ENCODE data around the gene INPP5F. TPM values are rescaled to one million over a fixed set of nuclear protein-coding genes. Genes with fewer than 3 reads are reported as not detected.

Gene INPP5F
- total and polyA plus RNA-seq, 2 experiments from 2014 or later = 41.4 to 86.0 TPM

DNA sequence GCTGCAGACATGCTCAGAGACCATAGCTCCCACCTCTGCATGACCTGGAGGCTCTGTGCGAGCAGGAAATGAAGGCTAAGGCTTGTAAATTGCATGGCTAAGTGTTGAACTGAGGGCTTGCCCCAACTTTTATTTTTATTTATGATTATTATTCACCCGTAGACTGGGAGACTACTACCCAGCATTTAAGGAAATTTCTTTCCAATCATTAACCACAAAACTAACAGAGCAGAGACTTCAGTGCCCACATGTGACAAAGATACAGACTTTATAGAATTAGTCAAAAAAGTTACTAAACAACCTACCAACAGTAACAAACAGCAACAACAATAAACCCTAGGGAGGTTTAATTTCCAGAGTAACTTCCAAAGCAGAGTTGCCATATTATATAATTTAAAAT is 107.1 kb downstream of the INPP5F start (continued):
- TF ChIP-seq, protein P1, sequence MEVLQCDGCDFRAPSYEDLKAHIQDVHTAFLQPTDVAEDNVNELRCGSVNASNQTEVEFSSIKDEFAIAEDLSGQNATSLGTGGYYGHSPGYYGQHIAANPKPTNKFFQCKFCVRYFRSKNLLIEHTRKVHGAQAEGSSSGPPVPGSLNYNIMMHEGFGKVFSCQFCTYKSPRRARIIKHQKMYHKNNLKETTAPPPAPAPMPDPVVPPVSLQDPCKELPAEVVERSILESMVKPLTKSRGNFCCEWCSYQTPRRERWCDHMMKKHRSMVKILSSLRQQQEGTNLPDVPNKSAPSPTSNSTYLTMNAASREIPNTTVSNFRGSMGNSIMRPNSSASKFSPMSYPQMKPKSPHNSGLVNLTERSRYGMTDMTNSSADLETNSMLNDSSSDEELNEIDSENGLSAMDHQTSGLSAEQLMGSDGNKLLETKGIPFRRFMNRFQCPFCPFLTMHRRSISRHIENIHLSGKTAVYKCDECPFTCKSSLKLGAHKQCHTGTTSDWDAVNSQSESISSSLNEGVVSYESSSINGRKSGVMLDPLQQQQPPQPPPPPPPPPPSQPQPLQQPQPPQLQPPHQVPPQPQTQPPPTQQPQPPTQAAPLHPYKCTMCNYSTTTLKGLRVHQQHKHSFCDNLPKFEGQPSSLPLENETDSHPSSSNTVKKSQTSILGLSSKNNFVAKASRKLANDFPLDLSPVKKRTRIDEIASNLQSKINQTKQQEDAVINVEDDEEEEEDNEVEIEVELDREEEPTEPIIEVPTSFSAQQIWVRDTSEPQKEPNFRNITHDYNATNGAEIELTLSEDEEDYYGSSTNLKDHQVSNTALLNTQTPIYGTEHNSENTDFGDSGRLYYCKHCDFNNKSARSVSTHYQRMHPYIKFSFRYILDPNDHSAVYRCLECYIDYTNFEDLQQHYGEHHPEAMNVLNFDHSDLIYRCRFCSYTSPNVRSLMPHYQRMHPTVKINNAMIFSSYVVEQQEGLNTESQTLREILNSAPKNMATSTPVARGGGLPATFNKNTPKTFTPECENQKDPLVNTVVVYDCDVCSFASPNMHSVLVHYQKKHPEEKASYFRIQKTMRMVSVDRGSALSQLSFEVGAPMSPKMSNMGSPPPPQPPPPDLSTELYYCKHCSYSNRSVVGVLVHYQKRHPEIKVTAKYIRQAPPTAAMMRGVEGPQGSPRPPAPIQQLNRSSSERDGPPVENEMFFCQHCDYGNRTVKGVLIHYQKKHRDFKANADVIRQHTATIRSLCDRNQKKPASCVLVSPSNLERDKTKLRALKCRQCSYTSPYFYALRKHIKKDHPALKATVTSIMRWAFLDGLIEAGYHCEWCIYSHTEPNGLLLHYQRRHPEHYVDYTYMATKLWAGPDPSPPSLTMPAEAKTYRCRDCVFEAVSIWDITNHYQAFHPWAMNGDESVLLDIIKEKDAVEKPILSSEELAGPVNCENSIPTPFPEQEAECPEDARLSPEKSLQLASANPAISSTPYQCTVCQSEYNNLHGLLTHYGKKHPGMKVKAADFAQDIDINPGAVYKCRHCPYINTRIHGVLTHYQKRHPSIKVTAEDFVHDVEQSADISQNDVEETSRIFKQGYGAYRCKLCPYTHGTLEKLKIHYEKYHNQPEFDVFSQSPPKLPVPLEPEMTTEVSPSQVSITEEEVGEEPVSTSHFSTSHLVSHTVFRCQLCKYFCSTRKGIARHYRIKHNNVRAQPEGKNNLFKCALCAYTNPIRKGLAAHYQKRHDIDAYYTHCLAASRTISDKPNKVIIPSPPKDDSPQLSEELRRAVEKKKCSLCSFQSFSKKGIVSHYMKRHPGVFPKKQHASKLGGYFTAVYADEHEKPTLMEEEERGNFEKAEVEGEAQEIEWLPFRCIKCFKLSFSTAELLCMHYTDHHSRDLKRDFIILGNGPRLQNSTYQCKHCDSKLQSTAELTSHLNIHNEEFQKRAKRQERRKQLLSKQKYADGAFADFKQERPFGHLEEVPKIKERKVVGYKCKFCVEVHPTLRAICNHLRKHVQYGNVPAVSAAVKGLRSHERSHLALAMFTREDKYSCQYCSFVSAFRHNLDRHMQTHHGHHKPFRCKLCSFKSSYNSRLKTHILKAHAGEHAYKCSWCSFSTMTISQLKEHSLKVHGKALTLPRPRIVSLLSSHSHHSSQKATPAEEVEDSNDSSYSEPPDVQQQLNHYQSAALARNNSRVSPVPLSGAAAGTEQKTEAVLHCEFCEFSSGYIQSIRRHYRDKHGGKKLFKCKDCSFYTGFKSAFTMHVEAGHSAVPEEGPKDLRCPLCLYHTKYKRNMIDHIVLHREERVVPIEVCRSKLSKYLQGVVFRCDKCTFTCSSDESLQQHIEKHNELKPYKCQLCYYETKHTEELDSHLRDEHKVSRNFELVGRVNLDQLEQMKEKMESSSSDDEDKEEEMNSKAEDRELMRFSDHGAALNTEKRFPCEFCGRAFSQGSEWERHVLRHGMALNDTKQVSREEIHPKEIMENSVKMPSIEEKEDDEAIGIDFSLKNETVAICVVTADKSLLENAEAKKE (CRISPR knock-in tag; IDR thresholded peaks at IDR 0.05) = no peak

DNA sequence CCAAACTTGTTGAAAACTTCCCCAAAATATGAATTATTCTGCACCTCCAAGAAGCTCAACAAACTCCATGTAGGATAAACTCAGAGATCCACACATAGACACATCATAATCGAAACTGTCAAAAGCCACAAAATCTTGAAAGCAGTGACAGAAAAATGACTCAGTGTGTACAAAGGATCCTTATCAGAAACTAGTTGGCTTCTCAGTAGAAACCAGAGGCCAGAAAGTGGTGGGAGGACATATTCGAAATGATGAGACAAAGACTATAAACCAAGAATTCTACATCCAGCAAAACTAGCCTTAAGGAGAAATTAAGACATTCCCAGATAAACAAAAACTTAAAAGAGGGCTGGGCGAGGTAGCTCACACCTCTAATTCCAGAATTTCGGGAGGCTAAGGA is 108.3 kb downstream of the INPP5F start:
- Histone ChIP-seq H3K79me2 (replicated peaks; ENCODE audit: insufficient read depth) (no peaks in the 10 kb centered on the region), H3K4me2 (no peak overlapping the region), H3K4me3 (no peak overlapping the region), H2AFZ (no peak overlapping the region), H3K4me1 (ENCODE audit: insufficient read depth) (no peaks in the 10 kb centered on the region), H3K36me3 (ENCODE audit: insufficient read depth) (peaks cover 63% of the 10 kb centered on the region), H3K9me2 (ENCODE audit: insufficient read depth) (no peaks in the 10 kb centered on the region), H4K20me1 (replicated peaks; ENCODE audit: insufficient read depth) (no peaks in the 10 kb centered on the region; the same call in 1 of the 2 replicates), H3F3A (replicated peaks; ENCODE audit: low read depth) (no peaks in the 10 kb centered on the region), H3K27ac (ENCODE audit: low read depth) (no peak overlapping the region), H3K27me3 (ENCODE audit: insufficient read depth) (no peaks in the 10 kb centered on the region)
- H3K4me1 Mint-ChIP-seq = no peaks in the 10 kb centered on the region; the same call in 2 of the 3 replicates
- ATAC-seq = no peak
- DNase-seq (ENCODE audit: low spot score) = no peak
- H3K27me3 Mint-ChIP-seq (ENCODE audit: insufficient read depth, low read depth, poor library complexity) = peaks cover 2% of the 10 kb centered on the region
- no peaks in the 10 kb centered on the region for H3K9me3 Mint-ChIP-seq
- H3K4me3 Mint-ChIP-seq = no peak overlapping the region
- H3K36me3 Mint-ChIP-seq (ENCODE audit: low read depth) = peaks cover 94% of the 10 kb centered on the region
- peak overlapping the region; percentile 82; the same call in 1 of the 2 replicates for H3K27ac Mint-ChIP-seq
- TF ChIP-seq, protein P2, sequence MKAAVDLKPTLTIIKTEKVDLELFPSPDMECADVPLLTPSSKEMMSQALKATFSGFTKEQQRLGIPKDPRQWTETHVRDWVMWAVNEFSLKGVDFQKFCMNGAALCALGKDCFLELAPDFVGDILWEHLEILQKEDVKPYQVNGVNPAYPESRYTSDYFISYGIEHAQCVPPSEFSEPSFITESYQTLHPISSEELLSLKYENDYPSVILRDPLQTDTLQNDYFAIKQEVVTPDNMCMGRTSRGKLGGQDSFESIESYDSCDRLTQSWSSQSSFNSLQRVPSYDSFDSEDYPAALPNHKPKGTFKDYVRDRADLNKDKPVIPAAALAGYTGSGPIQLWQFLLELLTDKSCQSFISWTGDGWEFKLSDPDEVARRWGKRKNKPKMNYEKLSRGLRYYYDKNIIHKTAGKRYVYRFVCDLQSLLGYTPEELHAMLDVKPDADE (IDR thresholded peaks at IDR 0.05) = no peak
- TF ChIP-seq EZH2 (IDR thresholded peaks at IDR 0.05; ENCODE audit: low read depth, unreplicated experiment) (no peak), STAT1 (IDR thresholded peaks at IDR 0.05; ENCODE audit: unreplicated experiment) (no peak), EZH2phosphoT487 (IDR thresholded peaks at IDR 0.05; ENCODE audit: unreplicated experiment) (no peak), ZNF114 (CRISPR knock-in tag; IDR thresholded peaks at IDR 0.05) (no peak), JUNB (IDR thresholded peaks at IDR 0.05; ENCODE audit: unreplicated experiment) (no peak), CREB1 (CRISPR knock-in tag; IDR thresholded peaks at IDR 0.05; ENCODE audit: low read depth) (no peak), ZNF331 (CRISPR knock-in tag; IDR thresholded peaks at IDR 0.05; ENCODE audit: low read depth) (no peak), NANOG (IDR thresholded peaks at IDR 0.05; ENCODE audit: borderline replicate concordance) (no peak)
- TF ChIP-seq, protein P1 (CRISPR knock-in tag; IDR thresholded peaks at IDR 0.05) = no peak
